Heart left ventricle (tissue), 16 donors: ENCODE results near the gene TMEM51. TPM values are rescaled to one million over a fixed set of nuclear protein-coding genes. Genes with fewer than 3 reads are reported as not detected.
A peak's percentile ranks its signal among the peaks of the same experiment; 100 is the strongest.

ENCODE experiments used
- ATAC-seq, 4 donors: fragments of 200-7000 bp; cut with Tn5 transposase; one replicate each; pipeline ENCODE4 v1.9.1; 2020 to 2022; ENCODE audit warnings: moderate library complexity in 4 of 4, mild to moderate bottlenecking in 3 of 4, moderate number of reproducible peaks in 1 of 4
- DNase-seq, 5 donors: peaks; one replicate each; pipeline ENCODE4 v3.0.0-alpha.2; 2020
- H3K27ac ChIP-seq, 12 donors: fragments of 200-600 bp; sonication (generic) in 4 of 12; one replicate each; pipeline versions ENCODE4 v1.5.0 to v1.8.0; 2016 to 2022; ENCODE audit warnings: mild to moderate bottlenecking in 2 of 12
- H3K27me3 ChIP-seq, 9 donors: fragments of 200-600 bp; sonication (generic) in 2 of 9; one replicate each; pipeline versions ENCODE4 v1.5.1 to v1.8.0; 2016 to 2022; ENCODE audit warnings: mild to moderate bottlenecking in 3 of 9
- H3K36me3 ChIP-seq, 9 donors: fragments of 200-600 bp; sonication (generic) in 2 of 9; one replicate each; pipeline versions ENCODE4 v1.5.0 to v1.8.0; 2018 to 2022; ENCODE audit warnings: mild to moderate bottlenecking in 2 of 9
- H3K4me1 ChIP-seq, 12 donors: fragments of 200-600 bp; sonication (generic) in 4 of 12; one replicate each; pipeline versions ENCODE4 v1.5.0 to v1.8.0; 2016 to 2022; ENCODE audit warnings: mild to moderate bottlenecking in 3 of 12
- H3K4me3 ChIP-seq, 12 donors: fragments of 200-600 bp; sonication (generic) in 4 of 12; one replicate each; pipeline versions ENCODE4 v1.5.0 to v1.8.0; 2017 to 2022; ENCODE audit warnings: mild to moderate bottlenecking in 9 of 12, moderate library complexity in 4 of 12
- H3K9me3 ChIP-seq, 12 donors: fragments of 200-600 bp; sonication (generic) in 4 of 12; one replicate each; pipeline versions ENCODE4 v1.5.0 to v1.8.0; 2016 to 2022; ENCODE audit warnings: mild to moderate bottlenecking in 1 of 12
- CTCF ChIP-seq, 12 donors: fragments of 200-600 bp; sonication (generic) in 4 of 12; IDR thresholded peaks; one replicate each; pipeline versions ENCODE4 v1.5.0 to v1.8.0; 2018 to 2022; ENCODE audit warnings: antibody characterized with exemption in 12 of 12, mild to moderate bottlenecking in 5 of 12
- POLR2A ChIP-seq, 2 donors: fragments of 450-650 bp; IDR thresholded peaks; one replicate each; pipeline ENCODE4 v1.6.1; 2017; ENCODE audit warnings: antibody characterized with exemption in 2 of 2, mild to moderate bottlenecking in 2 of 2, moderate library complexity in 2 of 2
- WGBS, 4 donors: extraction: QIAGEN DNeasy Blood & Tissue Kit in 2 of 4; methylation state at CpG; one replicate each; pipeline versions ENCODE4 v1.1.5 to v1.1.7; 2013 to 2018; 5-methylcytosine and 5-hydroxymethylcytosine counted together
- intact Hi-C, 10 donors: fragments of 100-400 bp; cut with DNase I; formaldehyde crosslinking; loops; one replicate each; pipeline versions ENCODE4 v1.11.1 to v1.14.2; 2022
- polyA plus RNA-seq, 2 donors: library from polyadenylated mRNA; stranded (reverse); fragments of 200-250 nt; gene quantifications; one replicate each; pipeline ENCODE4 v1.2.3, GENCODE V29; 2013
- total RNA-seq, 9 donors: library from RNA; depleted of rRNA in 2 of 9; stranded (reverse); fragments of >200 nt in 2 of 9; fragmentation: NEBNext Ultra II Directional in 3 of 9; extraction: Animal tissue kit (Norgen Biotek cat#: 25700) in 3 of 9; gene quantifications; one replicate each; pipeline versions ENCODE4 v1.1.0 to v1.2.4, GENCODE V29; 2016 to 2023
- donor health status: ischemic (EF 13 %, LVEDD 7.1; RV severe dilation, severe dysfunction).
- donor health status: healthy with polysubstance abuse.
- donor health status: DM: no; HTN: yes; CAD: no.
- donor health status: DM: no; HTN: no; CAD: no.
- donor health status: ischemic (EF 25% LVEDD 6.9; RV normal size, moderate dysfunction).
- donor health status: ischemic (EF 25% LVEDD 5.7; RV mildly dilated, moderate dysfunction).
- donor health status: healthy.
- donor health status: DM: yes; HTN: yes; CAD: no.
- donor health status: ischemic (EF 35%, LVEDD 5.7; RV mildly dilated, moderate dysfunction).
- donor health status: nonischemic (EF 11% LVEDD 7.7; RV severe dilation, severe dysfunction).
- donor health status: DM: yes; HTN: yes; CAD: no.
- donor health status: PGD.
- donor health status: ischemic (EF 29% LVEDD 5.4; RV normal size, mild dysfunction).
- donor health status: nonischemic (EF 23%, LVEDD 6.1; RV moderate dilation, normal function).

The TMEM51 gene
- total and polyA plus RNA-seq, 11 donors, result 2.0 to 9.5 (median 3.8) TPM

DNA sequence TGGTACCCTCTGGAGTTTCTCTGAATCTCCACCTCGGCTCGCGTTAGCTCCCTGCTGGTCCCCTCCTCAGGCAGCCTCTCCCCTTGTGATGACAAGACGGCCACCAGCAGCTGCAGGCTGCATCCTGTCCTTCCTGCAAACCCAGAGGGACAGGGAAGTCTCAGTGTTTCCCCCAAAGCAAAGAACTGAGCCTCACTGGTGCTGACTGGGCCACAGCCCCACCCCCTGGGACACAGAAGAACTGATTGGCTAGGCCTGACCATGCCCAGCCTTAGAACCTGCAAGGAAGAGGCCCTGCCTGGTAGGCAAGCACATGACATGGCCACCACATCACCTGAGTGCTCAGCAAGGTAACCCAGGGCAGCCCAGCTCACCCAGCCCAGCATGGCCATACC lies 34.6 kb downstream of the TMEM51 start:
- intact Hi-C loops, result no loop called here
- H3K9me3 ChIP-seq, result no peaks in the 10 kb centered on the region
- no peak overlapping the region for H3K4me3 ChIP-seq
- TF ChIP-seq CTCF (IDR thresholded peaks at IDR 0.05) (no peak), POLR2A (IDR thresholded peaks at IDR 0.05) (no peak)
- H3K27ac ChIP-seq, result peak overlapping the region in 5 of 12 donors; percentile 13 to 54 (median 38)
- ATAC-seq (peak in 2 of 4 donors; percentile 27 to 71), DNase-seq (no peak)
- no peaks in the 10 kb centered on the region for H3K36me3 ChIP-seq
- 41 to 79% (median 59%) methylated on average over 4 of the region's 4 CpGs for WGBS, 4 donors
- no peaks in the 10 kb centered on the region for H3K27me3 ChIP-seq
- peaks cover 0 to 18% (median 8%) of the 10 kb centered on the region in 12 donors for H3K4me1 ChIP-seq

- H3K9me3 ChIP-seq, result no peaks in the 10 kb centered on the region
- peak in 2 of 4 donors; percentile 38 to 88 for ATAC-seq
- intact Hi-C loops, result no loop called here
- no peak for DNase-seq
- no peaks in the 10 kb centered on the region for H3K27me3 ChIP-seq
- 65 to 74% (median 72%) methylated on average over 3 of the region's 3 CpGs for WGBS, 4 donors
- H3K4me3 ChIP-seq, result no peak overlapping the region
- TF ChIP-seq CTCF (IDR thresholded peaks at IDR 0.05) (no peak), POLR2A (IDR thresholded peaks at IDR 0.05) (no peak)
- peak overlapping the region in 3 of 12 donors; percentile 30 to 54 (median 38) for H3K27ac ChIP-seq
- peaks cover 0 to 18% (median 8%) of the 10 kb centered on the region in 12 donors for H3K4me1 ChIP-seq
- no peaks in the 10 kb centered on the region for H3K36me3 ChIP-seq
Observed at GRCh38 chr1:15188678-15189077, 35.1 kb downstream of the TMEM51 start.

GRCh38 chr1:15189692-15190370 lies 36.3 kb downstream of the TMEM51 start:
- Histone ChIP-seq H3K9me3 (no peaks in the 10 kb centered on the region), H3K27ac (no peak overlapping the region), H3K27me3 (no peaks in the 10 kb centered on the region), H3K4me3 (no peak overlapping the region), H3K36me3 (no peaks in the 10 kb centered on the region), H3K4me1 (peaks cover 0 to 18% (median 8%) of the 10 kb centered on the region in 12 donors)
- 79 to 90% (median 86%) methylated on average over 7 to 8 of the region's 8 CpGs for WGBS, 4 donors
- no peak for TF ChIP-seq POLR2A (IDR thresholded peaks at IDR 0.05)
- TF ChIP-seq CTCF (IDR thresholded peaks at IDR 0.05), result no peak
- DNase-seq, result no peak
- intact Hi-C loops, result no loop called here
- no peak for ATAC-seq

- intact Hi-C loops, result no loop called here
- ATAC-seq (no peak), DNase-seq (no peak)
- Histone ChIP-seq H3K36me3 (no peaks in the 10 kb centered on the region), H3K9me3 (no peaks in the 10 kb centered on the region), H3K4me1 (peaks cover 0 to 18% (median 8%) of the 10 kb centered on the region in 12 donors), H3K27me3 (no peaks in the 10 kb centered on the region), H3K27ac (no peak overlapping the region), H3K4me3 (no peak overlapping the region)
- TF ChIP-seq POLR2A (IDR thresholded peaks at IDR 0.05) (no peak), CTCF (IDR thresholded peaks at IDR 0.05) (no peak)
- 84 to 94% (median 89%) methylated on average over 8 of the region's 8 CpGs for WGBS, 4 donors
Observed at GRCh38 chr1:15191267-15191666, 37.7 kb downstream of the TMEM51 start.
